ENCODE measurements around the gene ALDH1B1.

DNA sequence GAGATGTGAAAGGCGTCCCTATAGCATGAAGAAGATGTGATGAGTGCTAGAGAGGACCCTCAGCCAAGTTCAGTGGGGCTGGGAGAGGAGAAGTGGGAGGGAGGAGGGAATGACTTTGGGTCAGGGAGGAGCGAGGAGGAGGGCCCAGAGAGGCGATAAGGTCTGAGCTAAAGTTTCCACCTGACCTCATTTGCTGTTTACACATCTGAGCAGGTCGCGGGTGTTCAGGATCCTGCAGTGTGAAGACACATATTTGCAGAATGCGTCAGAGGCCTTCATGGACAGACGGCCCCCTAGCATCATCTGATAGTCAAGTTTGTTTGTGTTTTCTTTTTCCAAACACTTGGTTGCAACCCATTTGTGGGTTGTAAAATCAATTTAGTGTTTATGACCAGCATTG is 50.7 kb downstream of the ALDH1B1 start:
- TF ChIP-seq EZH2 (IDR thresholded peaks at IDR 0.05; ENCODE audit: insufficient read depth, poor library complexity, severe bottlenecking) (no peak), EZH2phosphoT487 (IDR thresholded peaks at IDR 0.05; ENCODE audit: insufficient read depth, low read depth) (no peak)
